HG03432 (cell line): ENCODE results near the gene CDC40.
A peak's percentile ranks its signal among the peaks of the same experiment; 100 is the strongest.
"Not testable (repeated sequence)": the region's sequence is repeated elsewhere in the genome, so short reads cannot be mapped to it uniquely, and the experiment has no call there.

ENCODE experiments used
- ATAC-seq: cut with Tn5 transposase; IDR thresholded peaks from one replicate; pipeline ENCODE4 v1.9.1; 2021; ENCODE audit warnings: mild to moderate bottlenecking, moderate library complexity; ENCODE audit not compliant: unreplicated experiment

Gene CDC40

DNA sequence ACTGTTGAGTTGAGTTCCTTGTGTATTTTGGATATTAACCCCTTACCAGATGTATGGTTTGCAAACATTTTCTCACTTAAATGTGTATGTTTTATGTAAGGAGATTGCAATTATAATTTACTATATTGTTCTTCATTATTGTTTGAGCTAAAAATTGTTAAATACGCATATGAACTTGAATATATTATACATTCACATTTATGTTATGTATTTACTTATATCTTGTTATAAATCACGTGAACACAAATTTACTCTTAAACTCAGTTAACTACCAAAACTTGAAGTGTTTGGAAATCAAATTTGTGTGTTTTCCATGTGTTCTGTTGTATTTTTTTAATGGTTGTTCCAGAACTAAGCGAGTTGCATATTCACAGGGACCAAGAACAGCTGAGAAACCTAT lies 18.3 kb downstream of the CDC40 start:
- no peak for ATAC-seq

DNA sequence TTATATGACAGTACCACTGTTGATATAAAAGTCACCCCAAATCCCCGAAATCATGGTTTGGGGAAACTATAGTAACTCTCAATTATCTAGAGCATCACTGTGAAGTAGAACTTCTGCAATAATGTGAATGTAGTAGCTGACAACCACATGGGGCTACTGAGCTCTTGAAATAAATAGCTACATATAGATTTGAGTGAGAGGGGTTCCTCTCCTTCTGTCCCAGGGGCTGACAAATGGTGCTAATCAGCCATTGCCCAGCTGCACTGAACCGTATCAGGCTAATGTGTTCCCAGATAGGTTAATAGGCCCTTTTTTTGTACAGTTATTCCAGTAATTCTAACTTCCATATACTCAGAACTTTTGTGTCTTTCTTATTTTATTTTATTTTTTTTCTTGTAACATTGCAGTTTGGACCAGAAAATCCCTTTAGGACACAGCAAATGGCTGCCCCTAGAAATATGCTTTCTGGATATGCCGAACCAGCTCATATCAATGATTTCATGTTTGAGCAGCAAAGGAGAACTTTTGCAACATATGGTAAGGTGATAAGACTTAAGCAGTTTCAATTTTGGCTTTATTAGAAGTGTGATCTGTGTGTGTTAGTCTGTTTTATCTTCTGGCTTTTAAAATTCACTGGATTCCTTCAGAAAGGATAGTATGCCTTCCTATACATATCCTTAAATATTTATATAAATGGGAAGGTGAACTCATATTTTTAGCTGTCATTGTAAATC lies 21.1 kb downstream of the CDC40 start:
- ATAC-seq: no peak

DNA sequence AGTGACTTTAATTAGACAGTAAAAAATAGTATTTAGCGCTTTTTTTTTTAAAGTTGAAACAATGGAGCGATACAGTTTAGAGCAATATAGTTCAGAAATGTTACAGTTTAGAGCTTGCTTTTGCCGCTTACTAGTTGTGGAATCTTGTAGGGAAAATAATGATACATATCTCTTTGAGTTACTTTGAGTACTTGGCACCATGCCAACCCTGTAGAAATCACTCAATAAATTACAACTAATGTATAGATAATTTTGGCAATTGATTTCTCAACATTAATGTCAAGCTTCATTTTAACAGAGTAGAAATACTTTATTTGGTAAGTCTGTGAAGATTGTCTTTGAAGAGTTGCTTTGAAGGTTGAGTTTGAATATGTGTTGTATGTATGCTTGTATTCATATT lies 27.4 kb downstream of the CDC40 start:
- no peak for ATAC-seq

DNA sequence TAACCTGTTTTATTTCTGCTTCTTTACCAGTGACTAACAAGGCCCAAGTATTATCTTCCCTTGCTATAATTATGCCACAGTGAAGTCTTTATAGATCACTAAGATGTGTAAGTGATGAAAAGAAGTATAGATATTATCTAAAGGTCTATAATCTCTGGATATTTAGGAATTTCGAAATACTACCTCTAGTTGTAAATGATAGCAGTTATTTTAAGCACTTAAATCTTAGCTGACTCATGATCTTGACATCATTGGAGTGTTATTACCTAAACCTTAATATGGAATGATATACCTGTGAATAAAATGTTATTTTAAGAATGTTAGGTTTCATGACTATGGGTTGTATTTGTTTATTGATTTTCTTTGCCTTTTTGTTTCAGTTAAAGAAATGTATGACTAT lies 31.5 kb downstream of the CDC40 start:
- no peak for ATAC-seq

DNA sequence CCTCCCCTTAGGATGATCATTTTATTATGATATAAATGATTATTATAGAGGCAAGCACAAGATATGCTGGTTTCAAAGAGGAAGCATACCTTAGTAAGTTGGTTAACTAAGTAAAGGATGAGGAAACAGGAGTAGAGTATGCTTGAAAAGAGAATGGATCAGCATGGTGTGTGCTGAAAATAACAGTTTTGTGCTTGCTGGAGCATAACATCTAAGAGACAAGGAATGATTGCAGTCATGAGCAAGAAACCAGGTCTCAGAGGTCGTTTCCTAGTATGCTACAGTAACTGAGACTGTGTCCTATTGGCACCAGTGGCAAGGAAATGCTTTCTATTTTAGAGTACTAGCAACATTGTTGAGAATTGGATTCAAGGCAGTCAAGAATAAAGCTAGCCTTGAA lies 34.1 kb downstream of the CDC40 start:
- no peak for ATAC-seq

DNA sequence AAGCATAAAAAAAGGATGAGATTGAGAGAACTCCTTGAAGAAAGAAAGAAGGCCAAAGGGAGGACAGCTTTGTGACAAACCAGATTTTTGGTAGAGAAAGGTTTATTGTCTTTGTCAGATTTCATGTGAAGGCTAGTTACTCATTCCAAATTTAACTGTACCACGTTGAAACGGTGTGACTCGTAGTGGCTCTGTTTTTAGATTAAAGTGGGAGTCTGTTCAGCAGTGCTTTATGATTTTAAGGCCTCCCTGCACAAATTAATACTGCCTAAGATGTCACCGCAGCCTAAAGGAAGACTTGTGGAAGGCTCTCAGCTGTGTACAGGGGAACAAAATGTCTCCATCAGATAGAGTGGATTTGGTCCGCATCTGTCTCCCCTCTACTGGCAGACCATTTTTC lies 35.9 kb downstream of the CDC40 start:
- ATAC-seq: no peak

DNA sequence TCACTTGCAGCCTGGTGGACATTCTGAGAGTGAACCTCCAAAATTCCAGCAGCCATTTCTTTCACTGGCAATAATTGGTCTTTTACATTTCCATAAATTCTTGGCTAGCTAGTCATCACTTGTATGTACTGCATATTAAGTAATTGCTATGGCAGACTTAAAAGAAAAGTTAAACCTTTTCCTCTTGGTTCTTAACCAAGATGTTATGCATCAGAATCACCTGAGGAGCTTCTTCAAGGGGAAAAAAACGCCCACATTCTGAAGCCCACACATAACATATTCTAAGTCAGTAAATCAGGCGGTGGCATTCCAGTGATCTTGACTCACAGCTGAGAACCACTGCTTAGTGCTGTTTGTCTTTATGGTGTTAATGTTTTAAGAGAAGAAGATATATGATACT lies 37.0 kb downstream of the CDC40 start:
- ATAC-seq: no peak

DNA sequence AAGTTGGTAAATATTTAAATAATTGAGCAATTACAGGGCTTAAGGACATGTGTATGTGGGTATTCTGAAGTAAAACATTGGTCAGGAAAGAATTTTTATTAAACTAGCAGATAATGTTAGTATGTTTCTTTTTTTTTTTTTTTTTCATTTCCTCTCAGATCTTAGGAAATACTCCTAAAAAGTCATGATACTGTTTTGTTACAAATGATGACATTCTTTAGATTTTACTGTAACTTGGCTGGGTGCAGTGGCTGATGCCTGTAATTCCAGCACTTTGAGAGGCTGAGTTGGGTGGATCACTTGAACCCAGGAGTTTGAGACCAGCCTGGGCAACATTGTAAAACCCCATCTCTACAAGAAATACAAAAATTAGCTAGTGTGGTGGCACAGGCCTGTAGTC lies 41.5 kb downstream of the CDC40 start:
- ATAC-seq: no peak

DNA sequence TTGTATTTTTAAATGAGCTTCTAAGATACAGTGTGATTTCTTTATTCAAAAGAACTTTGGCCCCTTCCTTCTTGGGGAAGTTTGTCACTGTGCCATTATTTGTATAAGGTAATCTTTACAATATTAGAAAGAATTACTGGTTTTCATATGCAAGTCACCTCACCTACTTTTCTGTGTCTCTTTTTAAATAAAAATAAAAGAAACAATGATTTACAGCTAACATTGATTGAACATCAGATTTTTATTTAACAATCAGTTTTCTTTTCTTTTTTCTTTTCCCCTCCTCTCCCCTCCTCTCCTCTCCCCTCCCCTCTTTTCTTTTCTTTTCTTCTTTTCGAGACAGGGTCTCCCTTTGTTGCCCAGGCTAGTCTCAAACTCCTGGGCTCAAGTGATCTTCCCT lies 46.0 kb downstream of the CDC40 start:
- no peak for ATAC-seq

DNA sequence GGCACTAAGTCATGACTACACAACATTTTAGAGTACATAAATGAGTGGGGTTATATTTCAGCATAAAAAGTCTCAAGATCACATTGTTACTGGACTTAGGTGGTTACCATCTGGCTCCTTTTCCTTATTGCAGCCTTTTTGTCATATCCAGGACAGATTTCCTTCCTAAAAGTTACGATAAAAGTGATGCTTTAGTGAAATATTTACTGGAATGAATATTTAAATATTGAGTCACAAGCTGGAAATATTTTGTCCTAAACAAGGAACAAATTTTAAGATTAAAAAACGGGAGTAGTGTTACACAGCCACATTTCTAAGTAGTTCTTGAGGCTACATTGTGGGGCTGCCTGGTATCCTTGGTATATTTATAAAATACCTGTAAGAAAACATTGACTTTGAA lies 52.2 kb downstream of the CDC40 start:
- ATAC-seq: no peak

DNA sequence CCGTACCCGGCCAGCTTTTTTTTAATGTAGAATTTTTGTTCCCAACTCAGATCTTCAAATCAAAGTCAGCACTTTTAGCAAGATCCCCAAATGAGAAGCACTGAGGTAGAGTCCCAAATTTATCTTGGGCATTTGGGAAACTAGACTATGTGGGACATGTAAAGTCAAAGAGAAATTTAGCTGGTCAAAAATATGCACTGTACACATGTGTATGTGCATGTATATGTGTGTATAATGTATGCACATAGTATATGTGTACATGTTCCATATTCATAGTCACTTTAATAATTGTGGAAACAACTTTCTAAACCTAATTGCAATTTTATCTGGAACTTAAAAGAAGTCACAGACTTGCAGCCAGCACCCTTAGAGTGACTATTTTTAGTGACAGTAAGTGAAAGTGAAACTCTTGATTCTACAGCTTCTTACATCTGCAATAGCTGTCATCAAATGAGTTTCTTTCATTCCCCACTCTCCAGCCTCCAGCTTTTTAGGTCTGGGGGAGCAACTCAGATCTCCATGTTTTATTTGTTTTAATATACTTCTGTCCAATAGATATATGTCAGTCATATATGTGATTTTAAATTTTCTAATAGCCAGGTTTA lies 53.6 kb downstream of the CDC40 start:
- ATAC-seq: peak; percentile 88

DNA sequence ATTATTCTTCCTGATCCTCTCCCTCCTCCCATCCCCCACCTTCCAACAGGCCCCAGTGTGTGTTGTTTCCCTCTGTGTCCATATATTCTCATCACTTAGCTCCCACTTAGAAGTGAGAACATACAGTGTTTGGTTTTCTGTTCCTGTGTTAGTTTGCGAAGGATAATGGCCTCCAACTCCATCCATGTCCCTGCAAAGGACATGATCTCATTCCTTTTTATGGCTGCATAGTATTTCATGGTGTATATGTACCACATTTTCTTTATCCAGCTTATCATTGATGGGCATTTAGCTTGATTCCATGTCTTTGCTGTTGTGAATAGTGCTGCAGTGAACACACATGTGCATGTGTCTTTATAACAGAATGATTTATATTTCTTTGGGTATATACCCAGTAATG lies 55.8 kb downstream of the CDC40 start:
- ATAC-seq: not testable (repeated sequence)

DNA sequence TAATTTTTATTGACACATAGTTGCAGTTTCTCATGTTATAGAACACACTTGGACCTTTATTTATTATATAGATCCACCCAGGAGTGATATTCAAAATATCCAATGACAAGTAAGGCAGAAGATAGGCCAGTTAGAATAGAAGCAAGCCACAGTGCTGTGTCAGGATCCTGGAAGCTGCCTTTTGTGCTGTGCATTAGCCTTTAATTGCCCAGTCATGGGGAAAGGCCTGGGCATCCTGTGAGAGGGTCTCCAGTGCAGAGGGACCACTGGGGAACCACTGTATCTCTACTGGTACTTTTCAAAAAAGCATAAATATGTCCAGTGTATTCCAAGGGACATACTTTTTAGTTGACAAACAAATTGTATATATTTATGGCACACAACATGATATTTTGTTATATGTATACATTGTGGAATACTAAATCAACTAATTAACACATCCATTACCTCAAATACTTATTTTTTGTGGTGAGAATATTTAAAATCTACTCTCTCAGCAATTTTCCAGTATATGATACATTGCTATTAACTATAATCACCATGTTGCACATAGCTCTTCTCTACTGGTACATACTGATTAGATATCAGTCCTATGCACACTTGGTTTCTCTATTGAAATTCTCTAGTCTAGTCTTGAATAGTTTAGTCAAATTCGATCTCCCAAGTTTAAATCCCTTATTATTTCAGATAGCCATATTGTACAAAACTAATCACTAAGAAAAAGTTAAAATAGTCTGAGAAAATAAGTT lies 59.5 kb downstream of the CDC40 start:
- no peak for ATAC-seq

DNA sequence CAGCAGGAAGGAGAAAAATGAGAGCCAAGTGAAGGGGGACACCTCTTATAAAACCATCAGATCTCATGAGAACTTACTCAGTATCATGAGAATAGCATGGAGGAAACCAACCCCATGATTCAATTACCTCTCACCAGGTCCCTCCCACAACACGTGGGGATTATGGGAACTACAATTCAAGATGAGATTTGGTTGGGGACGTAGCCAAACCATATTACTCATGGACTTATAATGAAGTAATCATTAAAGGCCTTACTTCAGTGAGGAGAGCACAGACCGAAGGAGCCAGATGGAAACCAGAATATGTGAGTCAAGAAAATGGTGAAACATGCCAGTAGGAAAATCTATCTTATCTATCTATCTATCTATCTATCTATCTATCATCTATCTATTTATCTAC lies 64.4 kb downstream of the CDC40 start:
- ATAC-seq: not testable (repeated sequence)

DNA sequence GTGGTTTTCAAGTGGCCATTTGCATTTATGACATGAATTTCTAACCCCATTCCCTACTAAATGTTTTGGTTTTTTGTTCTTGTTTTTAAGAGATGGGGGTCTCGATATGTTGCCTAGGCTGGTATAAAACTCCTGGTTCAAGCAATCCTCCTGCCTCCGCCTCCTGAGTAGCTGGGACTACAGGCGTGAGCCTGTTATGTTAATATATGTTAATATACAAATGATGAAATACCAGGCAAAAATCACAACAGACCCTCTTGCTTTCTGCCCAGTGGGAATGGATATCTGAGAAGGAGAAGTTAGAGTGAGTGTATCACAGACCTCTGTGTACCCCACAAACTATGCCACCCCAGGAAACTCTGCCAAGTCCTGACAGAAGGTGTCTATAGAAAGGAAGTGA lies 66.2 kb downstream of the CDC40 start:
- ATAC-seq: no peak

DNA sequence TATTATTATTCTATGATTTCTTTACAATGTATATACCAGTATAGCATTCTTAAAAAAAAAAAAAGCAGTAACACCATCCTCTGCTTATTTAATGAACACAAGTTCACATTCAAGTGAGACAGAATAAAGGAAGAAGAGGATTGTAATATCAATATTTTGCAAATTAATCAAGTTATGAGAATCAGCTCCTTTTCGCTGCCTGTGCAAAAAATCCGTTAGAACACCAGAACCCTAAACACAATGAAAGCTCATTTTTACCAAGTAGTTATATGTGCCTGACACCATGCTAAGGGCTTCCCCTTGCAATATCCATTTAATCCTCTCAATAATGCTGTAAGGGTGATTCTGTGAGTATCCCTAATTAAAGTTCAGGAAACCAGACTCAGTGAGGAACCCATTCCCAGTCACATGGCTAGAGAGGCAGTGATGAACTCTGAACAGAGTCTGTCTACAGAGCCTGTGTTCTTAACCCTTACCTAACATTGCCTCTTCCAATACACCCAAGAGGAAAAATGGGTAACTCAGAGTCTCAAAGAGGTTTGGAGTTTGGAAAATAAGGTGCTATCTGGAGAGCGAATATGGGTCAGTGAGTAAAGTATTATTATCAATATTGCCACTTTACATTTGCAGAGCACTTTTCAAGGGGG lies 66.8 kb downstream of the CDC40 start:
- ATAC-seq: no peak

DNA sequence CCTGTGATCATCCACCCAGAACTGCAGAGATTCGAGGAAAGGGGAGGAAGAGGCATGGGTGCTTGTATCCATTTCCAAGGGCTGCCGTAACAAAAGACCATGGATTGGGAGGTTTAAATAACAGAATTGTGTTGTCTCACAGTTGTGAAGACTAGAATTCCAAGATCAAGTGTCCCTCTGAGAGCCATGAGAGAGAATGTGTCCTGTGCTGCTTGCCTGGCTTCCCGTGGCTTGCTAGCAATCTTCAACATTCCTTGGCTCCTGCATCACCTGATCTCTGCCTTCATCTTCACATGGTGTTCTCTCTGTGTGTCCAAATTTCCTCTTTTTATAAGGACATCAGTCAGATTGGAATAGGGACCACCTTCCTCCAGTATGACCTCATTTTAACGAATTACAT lies 69.8 kb downstream of the CDC40 start:
- no peak for ATAC-seq

DNA sequence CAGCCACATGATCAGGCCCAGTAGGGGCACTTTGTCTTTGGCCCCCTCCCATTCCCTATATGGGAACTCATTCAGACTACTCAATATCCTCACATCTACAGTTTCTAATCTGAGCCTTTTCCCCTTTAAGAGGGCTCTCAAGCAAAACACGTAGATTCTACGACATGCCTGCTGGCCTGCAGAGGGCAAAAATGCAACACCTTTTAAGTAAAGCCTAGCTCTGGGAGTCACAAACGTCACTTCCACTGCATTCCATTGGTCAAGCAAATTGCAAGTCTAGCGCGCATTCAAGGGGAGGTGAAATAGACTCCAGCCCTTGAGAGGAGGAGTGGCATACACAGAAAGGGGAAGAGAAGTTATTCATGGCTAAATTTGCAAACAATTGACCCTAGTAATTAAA lies 70.6 kb downstream of the CDC40 start:
- no peak for ATAC-seq

DNA sequence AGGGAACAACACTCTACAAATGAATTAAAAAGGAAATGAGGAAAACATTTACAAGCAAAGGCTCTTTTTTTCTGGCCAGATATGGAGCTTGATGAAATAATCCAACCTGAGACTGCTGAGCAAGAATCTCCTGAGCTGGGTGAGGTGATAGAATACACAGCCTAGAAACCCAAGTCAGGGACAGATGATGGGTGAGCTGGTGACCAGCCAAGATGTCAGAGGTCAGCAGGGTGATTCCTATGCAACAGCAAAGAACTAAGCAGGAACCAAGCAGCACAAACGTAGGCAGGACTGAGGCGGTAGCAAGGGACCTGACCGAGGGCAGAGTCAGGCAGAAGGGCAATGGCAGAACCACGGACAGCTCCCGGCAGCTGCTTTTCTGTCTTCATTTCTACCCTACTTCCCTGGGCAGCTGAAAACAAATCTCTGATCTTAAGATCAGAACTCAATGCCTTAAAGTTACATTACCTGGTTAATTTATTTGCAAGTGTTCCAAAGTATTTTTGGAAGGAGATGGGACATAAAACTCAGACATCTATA lies 75.1 kb downstream of the CDC40 start:
- no peak for ATAC-seq

DNA sequence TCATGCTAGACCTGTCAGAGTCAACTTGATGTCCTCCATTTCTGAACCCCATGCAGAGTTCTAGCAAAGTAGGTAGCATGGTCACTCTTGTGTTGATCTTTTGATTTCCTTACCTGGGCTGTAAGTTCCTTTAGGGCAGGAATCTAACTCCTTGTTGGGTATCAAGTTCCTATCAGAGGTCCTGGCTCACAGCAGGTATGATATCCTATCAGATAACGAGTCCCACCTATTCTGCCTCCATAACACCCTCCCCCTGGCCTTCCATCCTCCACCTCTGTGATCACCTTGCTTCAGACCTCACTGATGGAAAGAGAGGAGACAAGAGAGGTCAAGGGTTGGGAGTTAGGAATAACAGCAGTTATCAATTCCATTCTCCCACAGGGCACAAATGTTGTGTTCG lies 76.1 kb downstream of the CDC40 start:
- no peak for ATAC-seq

DNA sequence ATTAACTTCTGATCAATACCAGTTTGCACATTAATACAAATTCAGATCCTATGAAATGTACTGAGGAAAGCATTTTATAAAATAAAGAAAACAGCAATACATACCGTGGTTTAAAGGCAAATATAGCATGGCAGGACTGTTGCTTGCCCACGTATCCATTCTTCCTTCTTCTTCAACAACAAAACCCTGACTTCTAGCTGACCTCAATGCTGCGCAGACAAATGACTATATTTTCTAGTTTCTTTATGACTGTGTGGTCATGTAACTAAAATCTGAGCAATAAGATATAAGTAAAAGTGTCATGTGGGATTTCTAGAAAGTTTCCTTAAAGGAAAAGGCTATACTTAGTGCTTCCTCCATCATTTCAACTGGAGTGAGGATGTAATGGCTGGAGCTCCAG lies 85.0 kb downstream of the CDC40 start:
- ATAC-seq: no peak

DNA sequence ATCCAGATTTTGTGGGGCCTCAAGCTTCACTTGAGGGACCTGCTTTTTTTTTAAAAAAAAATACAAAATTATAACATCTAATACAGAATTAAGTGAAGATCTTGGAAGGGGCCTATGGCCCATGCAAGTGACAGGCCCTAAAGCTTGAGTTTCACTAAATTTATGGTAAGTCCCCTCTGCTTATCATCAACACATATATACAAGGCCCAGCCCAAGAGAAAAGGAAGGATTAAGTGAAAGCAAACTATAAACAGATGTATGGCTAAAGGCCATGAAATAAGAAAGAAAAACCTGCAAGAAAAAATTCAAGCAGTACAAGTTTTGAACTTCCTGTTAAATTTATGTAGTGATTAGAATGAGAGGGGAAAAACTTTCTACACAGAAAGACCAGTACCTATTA lies 86.8 kb downstream of the CDC40 start:
- no peak for ATAC-seq
